ENCODE measurements around the gene CFAP97D2.
"Not testable (repeated sequence)": the region's sequence is repeated elsewhere in the genome, so short reads cannot be mapped to it uniquely, and the experiment has no call there.

CFAP97D2 gene

DNA sequence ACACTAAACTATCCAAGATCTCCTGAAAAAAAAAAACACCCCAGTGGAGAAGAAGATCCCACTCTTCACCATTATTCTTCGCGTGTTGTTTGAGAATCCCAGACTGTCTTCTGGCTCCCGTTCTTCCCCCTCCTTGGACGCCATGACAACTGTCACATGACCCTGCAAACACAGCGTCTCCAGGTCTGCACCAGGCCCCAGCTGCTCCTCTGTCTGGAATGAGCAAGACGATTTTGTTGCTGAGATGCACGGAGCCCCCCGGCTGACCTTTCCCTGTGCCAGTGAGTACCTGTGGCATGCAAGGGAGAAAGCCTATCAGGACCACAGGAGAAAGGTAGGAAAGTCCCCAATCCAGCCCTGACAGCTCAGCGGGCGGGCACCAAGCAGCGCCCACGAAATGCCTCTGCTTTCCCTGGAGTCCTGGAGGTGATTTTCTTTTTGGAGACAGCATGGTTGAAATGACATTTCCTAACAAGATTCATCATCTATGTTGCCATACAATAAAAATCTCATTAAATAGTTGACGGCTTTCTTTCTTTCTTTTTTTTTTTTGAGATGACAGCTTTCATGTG is at the start of gene CFAP97D2:
CFAP97D2 (plus strand) TSS at position 171 of the 572 bp plus-strand sequence; CDS start at position 245, 74 bp downstream.
- peaks cover 2% of the 10 kb centered on the region for H3K4me1 Mint-ChIP-seq

GRCh38 chr13:114129649-114130062 is 49.4 kb upstream of the CFAP97D2 start:
- ATAC-seq (ENCODE audit: low read depth), result no peak

More for the DNA sequence above, at the start of gene CFAP97D2:
- ATAC-seq (ENCODE audit: low read depth), result no peak
- Mint-ChIP-seq H3K4me3 (no peak within 1 kb of the TSS), H3K36me3 (peaks cover under 1% of the 10 kb centered on the region), H3K27me3 (peaks cover 24% of the 10 kb centered on the region), H3K27ac (no peak within 1 kb of the TSS), H3K9me3 (no peaks in the 10 kb centered on the region)
- no peak for DNase-seq (ENCODE audit: low spot score in 2 of 2)

DNA sequence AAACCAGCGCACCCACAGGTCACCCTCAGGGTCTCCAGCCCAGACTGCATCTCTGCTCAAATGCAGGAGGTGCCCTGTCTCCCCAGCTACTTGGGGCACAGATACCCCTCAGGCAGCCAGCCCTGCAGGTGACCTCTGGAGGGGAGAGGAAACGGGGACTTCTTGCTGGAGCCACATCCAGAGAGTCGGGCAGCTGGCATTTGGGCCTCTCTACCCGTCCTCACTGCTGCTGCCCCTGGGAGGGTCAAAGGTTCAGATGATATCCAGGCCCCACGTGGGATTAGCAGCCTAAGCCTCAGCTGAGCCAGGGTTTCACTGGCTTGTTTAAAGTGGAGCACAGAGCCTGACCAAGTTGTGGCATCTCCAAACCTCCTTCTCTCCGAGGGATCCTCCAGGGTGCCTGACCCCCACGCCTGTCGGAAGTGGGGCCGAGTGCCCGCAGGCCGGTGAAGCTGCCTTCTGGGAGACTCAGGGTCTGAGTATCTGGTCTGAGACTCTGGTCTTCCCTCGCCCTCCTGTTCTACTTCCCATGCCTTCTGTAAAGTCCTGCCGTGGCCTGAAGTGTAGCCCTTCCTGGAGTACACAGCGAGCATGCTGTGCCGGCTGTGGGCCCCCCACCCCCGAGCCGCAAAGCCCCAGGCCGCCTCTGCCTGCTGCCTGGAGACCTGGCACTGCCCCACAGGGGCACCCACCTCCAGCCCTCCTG is 48.8 kb upstream of the CFAP97D2 start:
- H3K27me3 Mint-ChIP-seq, result no peaks in the 10 kb centered on the region
- peaks cover 2% of the 10 kb centered on the region for H3K36me3 Mint-ChIP-seq
- no peak for DNase-seq (ENCODE audit: low spot score in 2 of 2)
- ATAC-seq (ENCODE audit: low read depth), result no peak
- no peaks in the 10 kb centered on the region for H3K9me3 Mint-ChIP-seq
- peak overlapping the region; percentile 99 for H3K4me3 Mint-ChIP-seq
- H3K27ac Mint-ChIP-seq, result peak overlapping the region; percentile 93
- peaks cover 58% of the 10 kb centered on the region for H3K4me1 Mint-ChIP-seq

More at GRCh38 chr13:114129649-114130062, 49.4 kb upstream of the CFAP97D2 start:
- Mint-ChIP-seq H3K36me3 (peaks cover 7% of the 10 kb centered on the region), H3K4me3 (peak overlapping the region; percentile 99), H3K27ac (peak overlapping the region; percentile 92), H3K4me1 (peaks cover 60% of the 10 kb centered on the region), H3K27me3 (no peaks in the 10 kb centered on the region), H3K9me3 (no peaks in the 10 kb centered on the region)
- no peak for DNase-seq (ENCODE audit: low spot score in 2 of 2)

DNA sequence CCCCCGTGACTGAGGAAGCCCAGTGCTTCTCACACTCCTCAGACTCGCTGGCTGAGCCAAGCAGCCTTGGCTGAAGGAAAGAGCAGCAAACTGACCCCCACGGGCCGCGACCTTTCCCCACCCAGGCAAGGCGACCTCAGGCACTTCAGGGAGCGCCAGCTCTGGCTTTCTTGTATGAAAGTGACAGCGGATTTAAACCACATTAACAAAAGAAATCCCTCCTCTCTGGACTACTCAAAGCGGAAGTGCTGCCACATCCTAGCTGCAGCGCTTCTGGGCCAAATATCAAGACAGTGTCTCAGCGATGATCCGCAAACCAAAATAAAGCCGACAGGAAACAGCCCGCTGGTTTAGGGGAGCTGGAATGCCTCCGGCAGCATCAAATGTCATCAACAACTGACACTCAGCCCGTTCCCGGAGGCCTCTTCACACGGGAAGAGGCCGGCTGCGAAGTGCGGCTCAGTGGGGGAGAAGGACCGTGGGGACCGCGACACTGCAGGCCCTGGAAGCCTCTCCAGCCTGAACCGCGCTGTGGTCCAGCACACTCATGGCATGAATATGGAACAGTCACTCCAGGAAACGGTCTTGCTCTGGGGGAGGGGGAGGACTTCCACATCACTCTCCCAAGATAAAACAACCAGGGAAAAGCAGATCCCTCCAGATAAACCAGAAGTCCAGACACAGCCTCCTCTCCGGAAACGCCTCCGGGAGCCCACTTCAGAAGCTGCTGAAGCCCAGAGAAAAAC is 48.0 kb upstream of the CFAP97D2 start:
- H3K27ac Mint-ChIP-seq, result peak overlapping the region; percentile 93
- peaks cover 2% of the 10 kb centered on the region for H3K36me3 Mint-ChIP-seq
- H3K9me3 Mint-ChIP-seq, result no peaks in the 10 kb centered on the region
- H3K4me1 Mint-ChIP-seq, result peaks cover 55% of the 10 kb centered on the region
- H3K27me3 Mint-ChIP-seq, result no peaks in the 10 kb centered on the region
- DNase-seq (ENCODE audit: low spot score in 2 of 2), result no peak
- ATAC-seq (ENCODE audit: low read depth), result peak; percentile 14
- peak overlapping the region; percentile 99 for H3K4me3 Mint-ChIP-seq

GRCh38 chr13:114131583-114132418 is 47.3 kb upstream of the CFAP97D2 start:
- peak overlapping the region; percentile 93 for H3K27ac Mint-ChIP-seq
- H3K36me3 Mint-ChIP-seq, result peaks cover 2% of the 10 kb centered on the region
- ATAC-seq (ENCODE audit: low read depth) (peak; percentile 1), DNase-seq (ENCODE audit: low spot score in 2 of 2) (peak in 1 of 2 donors; percentile 48)
- no peaks in the 10 kb centered on the region for H3K9me3 Mint-ChIP-seq
- H3K4me1 Mint-ChIP-seq, result peaks cover 50% of the 10 kb centered on the region
- H3K4me3 Mint-ChIP-seq, result peak overlapping the region; percentile 99
- H3K27me3 Mint-ChIP-seq, result no peaks in the 10 kb centered on the region

DNA sequence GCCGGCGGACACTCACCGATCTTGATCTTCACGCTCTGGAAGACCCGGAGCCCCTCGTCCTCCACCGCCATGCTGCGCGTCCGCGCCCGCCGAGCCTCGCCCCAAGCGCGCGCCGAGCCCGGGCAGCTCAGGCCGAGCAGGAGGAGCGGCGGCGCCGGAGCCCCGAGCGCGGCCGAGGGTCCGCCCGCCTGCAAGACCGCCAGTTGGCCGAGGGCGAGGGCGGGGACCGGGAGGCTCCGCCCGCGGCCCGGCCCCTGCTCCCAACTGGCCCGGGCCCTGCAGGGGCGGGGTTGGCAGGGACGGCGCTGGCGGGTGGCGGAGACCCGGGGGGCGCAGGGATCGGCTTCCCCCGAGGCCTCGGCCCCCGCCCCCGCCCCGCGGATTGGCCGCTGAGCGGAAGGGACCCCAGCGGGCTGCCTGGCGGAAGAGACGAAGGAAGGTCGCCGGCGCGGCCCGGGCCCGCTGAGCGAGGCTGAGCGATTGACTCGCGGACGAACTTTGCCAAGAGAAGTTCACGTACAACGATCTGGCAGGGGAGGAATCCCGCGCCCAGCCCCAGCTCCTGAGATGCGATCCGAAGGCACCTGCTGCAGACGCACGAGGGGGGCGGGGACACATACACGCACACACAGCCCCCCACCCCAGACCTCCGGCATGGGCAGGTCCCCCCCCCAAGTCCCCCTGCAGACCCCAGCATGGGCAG is 46.5 kb upstream of the CFAP97D2 start, which contains the start of gene RASA3:
RASA3 (minus strand) TSS at position 205 of the 703 bp plus-strand sequence; CDS start at position 71, 134 bp downstream.
- H3K4me1 Mint-ChIP-seq, result peaks cover 42% of the 10 kb centered on the region
- H3K36me3 Mint-ChIP-seq, result peaks cover 2% of the 10 kb centered on the region
- H3K27me3 Mint-ChIP-seq, result no peaks in the 10 kb centered on the region
- no peaks in the 10 kb centered on the region for H3K9me3 Mint-ChIP-seq
- DNase-seq (ENCODE audit: low spot score in 2 of 2), result peak in 1 of 2 donors; percentile 63
- H3K27ac Mint-ChIP-seq, result peak within 1 kb of the TSS; percentile 93
- peak; percentile 45 for ATAC-seq (ENCODE audit: low read depth)
- peak within 1 kb of the TSS; percentile 99 for H3K4me3 Mint-ChIP-seq

GRCh38 chr13:114133126-114133525 is 45.9 kb upstream of the CFAP97D2 start:
- H3K9me3 Mint-ChIP-seq, H3K27me3 Mint-ChIP-seq, H3K36me3 Mint-ChIP-seq: not testable (repeated sequence)

GRCh38 chr13:114133552-114133951 is 45.5 kb upstream of the CFAP97D2 start:
- not testable (repeated sequence) for ATAC-seq (ENCODE audit: low read depth); H3K27me3 Mint-ChIP-seq; H3K36me3 Mint-ChIP-seq; H3K27ac Mint-ChIP-seq; H3K9me3 Mint-ChIP-seq; DNase-seq (ENCODE audit: low spot score in 2 of 2)
- H3K4me1 Mint-ChIP-seq, result peaks cover 34% of the 10 kb centered on the region
- H3K4me3 Mint-ChIP-seq, result peak overlapping the region; percentile 73

More at GRCh38 chr13:114133126-114133525, 45.9 kb upstream of the CFAP97D2 start:
- DNase-seq (ENCODE audit: low spot score in 2 of 2); H3K4me3 Mint-ChIP-seq; ATAC-seq (ENCODE audit: low read depth); H3K27ac Mint-ChIP-seq: not testable (repeated sequence)
- H3K4me1 Mint-ChIP-seq, result peaks cover 38% of the 10 kb centered on the region

- ATAC-seq (ENCODE audit: low read depth) (peak; percentile 66), DNase-seq (ENCODE audit: low spot score in 2 of 2) (peak in 1 of 2 donors; percentile 51)
- peak overlapping the region; percentile 78 for H3K27ac Mint-ChIP-seq
- H3K4me3 Mint-ChIP-seq, result peak overlapping the region; percentile 73
- H3K4me1 Mint-ChIP-seq, result peaks cover 28% of the 10 kb centered on the region
- H3K9me3 Mint-ChIP-seq, result no peaks in the 10 kb centered on the region
- H3K36me3 Mint-ChIP-seq, result peaks cover 2% of the 10 kb centered on the region
- H3K27me3 Mint-ChIP-seq, result no peaks in the 10 kb centered on the region
Measured at GRCh38 chr13:114134111-114134943, 44.7 kb upstream of the CFAP97D2 start.

GRCh38 chr13:114134944-114135610 is 44.0 kb upstream of the CFAP97D2 start:
- no peak for DNase-seq (ENCODE audit: low spot score in 2 of 2)
- Mint-ChIP-seq H3K4me1 (peaks cover 21% of the 10 kb centered on the region), H3K36me3 (peaks cover 2% of the 10 kb centered on the region), H3K4me3 (no peak overlapping the region), H3K27ac (peak overlapping the region; percentile 78), H3K9me3 (no peaks in the 10 kb centered on the region), H3K27me3 (no peaks in the 10 kb centered on the region)
- no peak for ATAC-seq (ENCODE audit: low read depth)

DNA sequence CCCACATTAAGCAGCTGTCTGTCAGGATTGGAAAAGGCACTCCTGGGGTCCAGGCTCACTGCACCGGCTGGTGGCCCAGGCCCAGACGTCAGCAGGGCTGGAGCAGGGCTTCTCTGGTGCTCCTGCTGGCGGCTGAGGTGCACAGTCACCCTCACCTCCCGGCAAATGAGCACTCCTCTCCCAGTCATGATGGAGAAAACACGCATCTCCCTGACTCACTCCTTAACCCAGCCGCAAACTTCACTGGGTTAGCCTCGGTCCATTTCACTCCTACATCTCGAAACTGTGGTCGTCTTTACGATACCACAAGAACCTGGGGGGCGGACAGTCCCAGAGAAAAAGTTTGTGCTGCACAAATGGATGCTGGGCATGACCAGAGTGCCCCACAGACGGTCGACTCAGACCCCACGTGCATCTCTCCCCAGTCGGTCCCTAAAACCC is 43.3 kb upstream of the CFAP97D2 start:
- Mint-ChIP-seq H3K9me3 (no peaks in the 10 kb centered on the region), H3K4me1 (peaks cover 19% of the 10 kb centered on the region), H3K27me3 (no peaks in the 10 kb centered on the region), H3K36me3 (peaks cover 2% of the 10 kb centered on the region), H3K27ac (no peak overlapping the region), H3K4me3 (no peak overlapping the region)
- no peak for ATAC-seq (ENCODE audit: low read depth)
- DNase-seq (ENCODE audit: low spot score in 2 of 2), result no peak

DNA sequence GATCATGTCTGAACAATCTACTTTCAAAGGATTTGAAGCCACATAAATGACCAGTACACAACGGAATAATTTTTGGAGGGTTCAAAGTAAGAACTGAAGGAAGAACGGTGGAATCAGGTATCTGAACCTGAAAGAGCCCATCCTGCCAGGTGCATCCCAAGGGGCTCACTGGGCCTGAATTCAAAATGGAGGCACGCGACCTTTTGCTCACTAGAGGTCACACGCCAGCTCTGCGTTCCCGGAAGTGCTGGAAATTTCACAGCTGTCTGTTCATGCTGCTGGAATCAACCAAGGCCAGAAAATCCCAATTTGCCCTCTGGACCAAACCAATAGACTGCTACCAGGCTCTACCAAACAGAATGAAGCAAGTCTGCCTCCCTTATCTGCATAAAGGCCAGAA is 42.5 kb upstream of the CFAP97D2 start:
- ATAC-seq (ENCODE audit: low read depth) (no peak), DNase-seq (ENCODE audit: low spot score in 2 of 2) (no peak)
- Mint-ChIP-seq H3K4me1 (peaks cover 17% of the 10 kb centered on the region), H3K27me3 (no peaks in the 10 kb centered on the region), H3K4me3 (no peak overlapping the region), H3K36me3 (peaks cover 2% of the 10 kb centered on the region), H3K27ac (no peak overlapping the region), H3K9me3 (no peaks in the 10 kb centered on the region)
